DMS114 treated with DMSO at 0.1 percent for 48 hours (cell line): ENCODE results near the gene C16orf92.
"Not testable (repeated sequence)": the region's sequence is repeated elsewhere in the genome, so short reads cannot be mapped to it uniquely, and the experiment has no call there.

Experiments used
- DNase-seq: peaks from one replicate; lab custom pipeline; 2025; ENCODE audit not compliant: unreplicated experiment; lab: John Stamatoyannopoulos, UW

Gene C16orf92

DNA sequence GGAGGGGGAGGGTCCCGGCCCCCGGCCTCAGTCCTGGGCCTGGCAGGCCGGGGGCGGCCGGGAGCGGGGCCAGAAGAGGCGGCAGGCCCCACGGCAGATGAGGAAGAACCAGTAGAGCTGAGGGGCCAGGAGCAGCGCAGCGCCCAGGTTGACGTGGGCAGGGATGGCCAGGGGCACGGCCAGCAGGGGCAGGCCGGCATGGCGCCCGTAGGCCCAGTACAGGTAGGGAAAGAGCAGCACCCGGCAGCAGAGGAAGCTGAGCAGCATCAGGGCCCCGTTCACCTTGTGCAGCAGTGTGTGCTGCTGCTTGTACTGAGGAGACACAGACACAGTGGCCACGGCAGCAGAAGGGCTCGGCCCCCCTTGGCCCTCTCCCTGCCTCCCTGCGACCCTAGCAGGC lies 2.2 kb downstream of the C16orf92 start:
- no peak for DNase-seq

DNA sequence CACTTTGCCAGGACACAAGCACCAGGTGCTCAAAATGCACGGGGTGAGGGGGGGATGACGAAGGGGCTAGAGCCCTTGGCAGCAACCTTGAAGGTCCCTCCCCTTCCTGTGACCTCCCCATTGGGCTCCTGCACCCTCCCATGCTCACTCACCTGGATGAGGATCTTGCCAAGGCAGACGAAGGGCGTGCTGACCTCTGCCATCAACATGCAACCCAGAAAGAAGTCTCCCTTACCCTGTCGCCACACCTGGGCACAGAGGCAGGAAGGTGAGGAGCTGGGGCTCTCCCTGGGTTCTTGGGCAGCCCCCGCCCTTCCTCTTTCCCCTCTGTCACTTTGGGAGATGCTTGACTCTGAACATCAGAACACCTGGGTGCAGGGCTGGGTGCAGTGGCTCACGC lies 2.6 kb downstream of the C16orf92 start:
- DNase-seq = no peak

DNA sequence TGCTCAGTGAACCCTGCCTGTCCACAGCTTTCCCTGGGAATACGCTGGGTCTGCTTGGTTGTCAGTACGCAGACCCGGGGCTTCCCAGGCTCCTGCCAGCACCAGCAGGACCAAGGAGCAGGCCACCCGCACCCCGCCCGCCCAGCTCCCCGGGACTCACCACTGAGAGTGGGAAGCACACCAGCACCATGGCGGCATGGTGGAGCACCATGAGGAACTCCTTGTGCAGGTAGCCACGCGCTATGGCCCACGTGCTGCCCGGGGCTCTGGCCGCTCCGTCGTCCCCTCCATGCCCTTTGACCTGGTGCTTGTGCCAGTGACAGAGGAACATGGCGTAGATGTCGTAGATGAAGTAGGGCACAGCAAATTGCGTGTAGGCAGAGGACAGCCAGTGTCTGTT lies 3.5 kb downstream of the C16orf92 start:
- DNase-seq = no peak

DNA sequence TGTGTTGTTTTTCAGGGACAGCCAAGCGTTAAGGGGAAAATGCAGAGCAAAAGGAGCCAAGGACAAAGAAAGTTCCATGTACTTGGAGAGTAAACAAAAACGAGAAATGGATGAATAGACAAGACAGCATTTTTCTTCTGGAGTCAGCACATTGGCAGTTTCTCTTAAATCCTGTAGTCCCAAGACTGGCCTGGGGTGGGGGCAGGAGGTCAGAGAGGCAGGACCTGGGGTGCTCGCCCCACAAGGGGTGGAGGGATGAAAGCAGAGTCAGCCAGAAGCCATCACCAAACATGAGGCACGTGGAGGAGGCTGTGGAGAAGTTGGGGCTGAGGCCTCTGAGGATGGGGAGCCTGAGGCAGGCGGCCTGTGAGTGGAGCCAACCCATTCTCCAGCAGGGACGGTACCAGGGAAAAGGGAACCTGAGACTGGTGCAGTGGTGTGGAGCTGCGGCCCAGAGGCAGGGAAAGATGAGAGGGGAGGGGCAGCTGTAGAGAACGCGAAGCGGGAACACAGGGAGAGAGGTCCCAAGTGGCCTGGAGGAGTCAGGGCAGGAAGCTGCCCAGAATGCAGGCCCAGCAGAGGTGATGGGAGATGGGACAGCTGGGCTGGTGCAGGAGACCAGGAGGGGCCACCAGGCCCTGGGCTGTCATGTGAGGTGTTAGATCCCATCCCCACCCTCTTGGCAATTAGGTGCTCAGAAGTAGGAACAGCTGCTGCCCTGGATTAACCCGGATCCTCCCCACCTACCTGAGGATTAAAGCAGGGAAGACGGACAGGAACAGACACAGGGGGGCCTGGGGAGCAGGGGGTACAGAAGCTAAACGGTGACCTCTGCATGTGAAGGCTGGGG lies 4.8 kb downstream of the C16orf92 start:
- DNase-seq = no peak

DNA sequence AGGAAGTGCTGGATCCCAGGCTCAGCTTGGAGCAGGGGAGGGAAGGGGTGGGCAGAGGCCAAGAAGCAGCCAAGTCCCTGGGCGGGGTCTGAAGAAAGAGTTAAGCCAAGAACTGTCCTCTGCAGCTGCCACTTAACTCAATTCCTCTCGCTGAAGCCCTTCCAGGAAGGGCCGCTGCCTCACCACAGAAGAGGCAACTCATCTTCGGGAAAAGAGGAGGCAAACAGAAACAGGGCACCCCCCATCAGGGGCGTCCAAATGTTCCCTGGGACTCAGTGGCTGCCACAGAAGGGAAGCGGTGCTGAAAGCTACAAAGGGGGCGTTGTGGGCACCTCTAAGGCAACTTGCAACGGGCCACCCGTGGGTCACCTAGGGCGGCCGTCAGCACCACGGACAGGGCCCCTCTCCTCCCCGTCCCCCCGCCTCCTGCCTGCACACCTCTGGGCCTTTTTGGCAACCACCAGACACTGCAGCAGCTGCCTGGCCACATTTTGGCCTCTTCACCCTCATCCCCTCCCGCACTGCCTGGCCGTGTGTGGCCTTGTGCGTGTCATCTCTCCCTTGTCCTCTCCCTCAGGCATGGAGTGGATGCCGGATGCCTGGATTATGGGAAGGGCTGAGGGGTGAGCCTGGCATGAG lies 5.6 kb downstream of the C16orf92 start:
- no peak for DNase-seq

DNA sequence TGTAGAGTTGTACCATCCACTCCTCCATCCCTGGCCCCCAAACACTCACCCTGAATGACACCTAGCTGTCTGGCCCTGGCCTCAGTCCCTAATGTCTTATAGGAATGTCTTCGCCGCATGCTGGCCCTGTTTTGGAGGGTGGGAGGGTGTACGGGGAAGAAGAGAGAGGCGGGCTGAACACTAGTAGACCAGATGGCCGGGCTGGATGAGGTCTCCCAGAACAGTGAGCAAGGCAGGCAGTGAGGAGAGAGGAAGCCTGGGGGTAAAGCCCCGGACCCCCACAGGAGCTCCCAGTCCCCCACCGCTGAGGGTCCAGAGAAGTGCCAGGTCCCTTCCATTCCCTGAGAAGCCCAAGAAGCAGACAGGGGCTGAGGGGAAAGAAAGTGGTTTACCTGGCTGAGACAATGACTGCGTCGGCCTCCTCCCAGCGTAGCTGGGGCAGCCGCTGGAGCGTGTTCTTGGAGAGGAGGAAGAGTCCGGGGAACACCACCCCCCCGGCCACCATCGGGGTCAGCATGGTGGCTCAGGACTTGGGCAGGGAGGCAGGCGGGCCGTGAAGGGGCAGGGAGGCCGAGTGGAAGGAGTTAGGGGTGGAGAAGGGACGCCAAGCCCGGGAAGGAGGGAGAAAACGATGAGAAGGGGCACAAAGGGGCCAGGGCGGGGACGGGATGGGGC lies 7.2 kb downstream of the C16orf92 start:
- DNase-seq = no peak

DNA sequence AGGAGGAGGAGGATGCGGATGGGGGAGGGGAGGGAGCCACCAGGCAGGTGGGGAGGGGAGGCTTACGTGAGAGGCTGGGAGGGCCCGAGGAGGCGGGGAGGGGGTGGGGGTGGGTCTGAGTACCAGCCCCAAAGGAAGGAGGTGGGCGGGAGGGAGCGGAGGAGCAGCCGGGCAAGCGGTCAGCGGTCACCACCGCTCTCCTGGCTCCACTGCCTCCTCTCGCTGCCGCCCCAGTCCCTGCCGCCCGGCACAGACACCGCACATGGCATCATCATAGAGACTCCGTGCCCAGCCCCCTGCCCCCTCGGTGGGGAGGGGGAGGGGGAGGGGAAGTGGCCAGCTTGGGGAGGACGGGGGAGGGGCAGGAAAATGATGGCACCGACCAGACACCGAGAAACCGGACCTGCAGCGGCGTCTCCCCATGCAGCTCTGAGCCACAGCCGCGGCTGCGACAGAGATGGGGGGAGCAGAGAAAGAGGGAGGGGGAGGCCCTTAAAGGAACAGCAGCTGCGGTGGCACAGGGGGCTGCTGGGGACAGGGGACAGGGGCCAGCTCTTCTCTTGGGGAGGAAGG lies 7.9 kb downstream of the C16orf92 start, which contains the start of gene TLCD3B:
Gene TLCD3B, minus strand, starts transcription at position 431 of the 573 bp plus-strand sequence. CDS start 744 bp downstream, outside the sequence.
- no peak for DNase-seq

DNA sequence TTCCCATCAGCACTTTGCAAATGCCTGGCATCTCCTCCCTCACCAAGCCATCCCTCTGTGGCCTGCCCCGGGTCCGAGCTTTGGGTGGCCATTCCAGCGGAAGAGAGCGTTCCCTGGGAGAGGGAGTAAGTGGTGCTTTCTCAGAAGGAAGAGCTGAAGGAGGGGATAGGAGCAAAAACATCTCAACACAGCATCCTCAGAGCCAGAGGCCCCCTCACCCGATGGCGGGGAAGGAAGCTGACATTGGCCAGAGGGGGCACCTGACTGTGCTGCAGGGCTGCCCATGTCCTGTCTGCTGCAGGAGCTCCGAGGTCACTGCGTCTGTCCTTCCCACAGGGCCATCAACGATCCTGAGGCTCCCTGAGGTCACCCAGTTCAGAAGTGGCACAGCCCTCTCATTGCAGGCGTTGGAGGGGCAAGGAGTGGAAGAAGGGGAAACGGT lies 8.5 kb downstream of the C16orf92 start:
- DNase-seq = no peak

DNA sequence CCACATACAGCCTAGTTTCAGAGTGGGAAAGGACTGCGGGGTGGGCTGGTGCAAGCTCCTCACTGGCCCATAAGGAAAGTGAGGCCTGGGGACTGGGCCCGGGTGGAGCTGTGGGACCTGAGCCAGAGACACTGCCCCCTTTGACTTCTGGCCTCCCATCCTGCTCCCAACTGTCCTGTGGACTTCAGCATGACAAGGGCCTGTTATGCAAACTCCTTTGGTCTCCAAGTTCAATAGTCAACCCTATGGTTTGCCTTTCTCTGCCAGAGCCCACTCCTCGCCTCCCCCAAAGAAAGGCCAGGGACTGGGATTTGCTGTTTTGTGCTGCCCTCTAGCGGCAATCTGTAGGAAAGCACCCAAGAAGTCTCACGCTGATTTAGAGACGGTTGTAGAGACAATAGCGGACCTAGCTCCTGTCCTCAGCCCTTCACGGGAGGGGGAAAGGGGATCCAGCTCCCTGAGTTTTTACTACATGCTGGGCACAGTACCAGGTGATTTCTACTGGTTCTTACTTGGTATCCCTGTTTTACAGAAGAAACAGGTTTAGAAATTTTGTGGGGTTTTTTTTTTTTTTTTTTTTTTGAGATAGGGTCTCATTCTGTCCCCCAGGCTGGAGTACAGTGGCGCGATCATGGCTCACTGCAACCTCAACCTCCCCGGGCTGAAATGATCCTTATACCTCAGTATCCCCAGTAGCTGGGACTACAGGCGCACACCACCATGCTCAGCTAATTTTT lies 9.3 kb downstream of the C16orf92 start:
- peak; percentile 73 for DNase-seq

DNA sequence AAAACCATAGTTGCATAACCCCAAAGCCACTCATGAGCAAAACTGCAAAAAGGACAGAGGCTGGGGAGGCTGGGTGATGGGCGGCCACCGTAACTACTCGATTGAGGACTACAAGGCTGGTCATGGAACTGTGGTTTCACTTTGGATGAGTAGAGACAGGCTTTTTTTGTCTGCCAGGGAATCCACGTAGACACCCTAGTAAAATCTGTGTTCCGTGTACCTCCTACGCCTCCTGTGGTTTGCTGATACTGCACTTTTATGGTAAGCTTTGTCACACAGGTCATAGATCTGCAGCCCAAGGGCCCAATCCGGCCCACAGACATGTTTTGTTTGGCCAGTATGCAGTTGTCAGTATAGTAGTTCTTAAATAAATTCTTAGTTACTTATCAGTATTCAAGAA lies 10.3 kb downstream of the C16orf92 start:
- DNase-seq = no peak

DNA sequence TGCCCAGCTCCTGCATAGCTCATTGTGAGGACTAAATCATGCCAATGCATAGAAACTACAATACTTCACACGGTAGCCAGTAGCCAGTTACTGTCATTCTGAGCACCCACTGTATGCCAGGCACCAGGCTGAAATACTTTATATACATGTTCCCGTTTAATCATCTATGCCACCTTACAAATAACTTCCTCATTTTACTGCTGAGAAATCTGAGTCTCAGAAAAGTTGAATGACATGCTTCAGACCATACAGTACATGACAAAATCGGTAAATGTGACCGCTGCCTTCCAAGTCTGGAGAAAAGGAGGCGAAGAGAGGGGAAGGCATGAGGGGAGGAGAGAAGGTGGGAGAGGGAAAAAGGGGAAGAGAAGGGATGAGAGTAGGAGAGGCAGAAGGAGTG lies 17.2 kb downstream of the C16orf92 start:
- DNase-seq = no peak

DNA sequence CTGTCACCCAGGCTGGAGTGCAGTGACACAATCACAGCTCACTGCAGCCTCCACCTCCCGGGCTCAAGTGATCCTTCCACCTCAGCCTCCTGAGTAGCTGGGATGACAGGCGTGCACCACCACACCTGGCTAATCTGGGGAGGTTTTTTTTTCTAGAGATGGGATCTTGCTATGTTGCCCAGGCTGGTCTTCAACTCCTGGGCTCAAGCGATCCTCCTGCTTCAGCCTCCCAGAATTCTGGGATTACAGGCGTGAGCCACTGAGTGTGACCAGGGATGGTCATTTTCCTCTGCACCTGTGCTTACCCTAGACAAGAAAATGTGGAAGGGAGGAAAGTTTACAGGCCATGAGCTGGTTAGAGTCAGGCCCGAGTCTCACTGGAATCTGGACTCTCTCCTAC lies 17.7 kb downstream of the C16orf92 start:
- not testable (repeated sequence) for DNase-seq

DNA sequence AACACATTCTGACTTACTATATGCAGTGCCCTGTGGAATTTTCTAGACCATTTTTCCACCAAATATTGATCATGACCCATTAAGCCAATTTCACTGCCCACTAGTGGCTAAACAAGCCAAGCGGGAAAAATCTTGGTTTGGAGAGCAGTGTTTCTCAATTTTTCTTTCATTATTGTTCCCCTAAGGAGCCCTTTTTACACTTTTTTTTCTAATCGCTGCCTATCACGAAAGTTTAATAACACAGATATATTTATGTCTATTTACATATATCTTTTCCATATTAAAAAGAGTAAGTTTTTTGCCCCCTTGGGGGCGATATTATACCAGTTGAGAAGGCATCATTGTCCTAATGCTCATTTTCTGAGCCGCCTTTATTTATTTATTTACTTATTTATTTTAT lies 18.8 kb downstream of the C16orf92 start:
- DNase-seq = no peak

DNA sequence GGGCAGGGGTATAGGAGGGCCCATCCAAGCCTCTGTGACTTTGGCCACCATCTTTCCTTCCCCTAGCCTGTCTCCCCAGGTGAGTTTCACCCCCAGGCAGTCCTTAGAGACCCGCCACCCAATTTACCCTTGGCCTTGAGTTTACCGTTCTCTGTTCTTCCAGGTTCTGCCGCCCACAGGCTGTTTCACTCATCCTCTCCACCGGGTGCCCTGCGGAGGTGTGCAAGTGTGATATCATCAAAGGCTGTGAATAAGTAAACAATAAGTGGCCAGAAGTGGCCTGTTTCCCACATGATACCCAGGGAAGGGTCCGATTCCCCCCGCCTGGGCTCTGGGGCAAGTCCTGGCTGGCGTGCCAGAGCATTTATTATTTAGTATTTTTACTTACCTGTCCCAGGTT lies 23.2 kb downstream of the C16orf92 start:
- no peak for DNase-seq

DNA sequence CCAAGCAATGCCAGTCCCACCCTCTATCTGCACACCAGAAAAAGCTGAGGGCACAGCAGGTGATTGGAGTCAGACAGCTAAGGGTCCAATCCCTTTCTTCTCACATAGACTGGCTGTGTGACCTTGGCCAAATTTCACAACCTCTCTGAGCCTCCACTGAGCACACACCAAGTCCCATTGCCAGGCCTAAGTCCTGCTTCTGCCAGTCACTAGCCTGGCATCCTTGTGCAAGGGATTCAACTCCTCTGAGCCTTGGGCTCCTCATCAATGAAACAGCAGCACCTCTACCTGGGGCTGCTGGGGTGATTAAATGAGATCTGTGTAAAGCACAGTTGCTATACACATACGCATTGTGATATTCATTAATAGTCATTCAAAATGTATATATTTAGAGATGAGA lies 23.6 kb downstream of the C16orf92 start:
- no peak for DNase-seq

DNA sequence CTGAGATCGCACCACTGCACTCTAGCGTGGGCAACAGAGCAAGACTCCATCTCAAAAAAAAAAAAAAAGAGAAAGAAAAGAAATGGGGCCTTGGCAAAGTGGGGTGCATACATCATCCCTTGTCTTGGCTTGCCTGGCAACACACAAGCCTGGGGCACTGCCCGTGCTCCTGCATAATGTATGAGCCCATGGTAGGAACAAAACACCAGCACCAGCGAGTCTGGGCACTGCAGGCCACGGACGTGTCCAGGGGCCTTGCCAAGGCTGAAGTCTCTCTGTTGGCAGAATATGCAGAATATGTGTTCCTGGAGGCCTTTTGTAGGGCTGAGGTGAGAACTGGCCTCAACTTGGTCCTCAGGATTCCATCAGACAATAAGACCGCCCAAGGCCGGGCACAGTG lies 26.9 kb downstream of the C16orf92 start:
- no peak for DNase-seq

DNA sequence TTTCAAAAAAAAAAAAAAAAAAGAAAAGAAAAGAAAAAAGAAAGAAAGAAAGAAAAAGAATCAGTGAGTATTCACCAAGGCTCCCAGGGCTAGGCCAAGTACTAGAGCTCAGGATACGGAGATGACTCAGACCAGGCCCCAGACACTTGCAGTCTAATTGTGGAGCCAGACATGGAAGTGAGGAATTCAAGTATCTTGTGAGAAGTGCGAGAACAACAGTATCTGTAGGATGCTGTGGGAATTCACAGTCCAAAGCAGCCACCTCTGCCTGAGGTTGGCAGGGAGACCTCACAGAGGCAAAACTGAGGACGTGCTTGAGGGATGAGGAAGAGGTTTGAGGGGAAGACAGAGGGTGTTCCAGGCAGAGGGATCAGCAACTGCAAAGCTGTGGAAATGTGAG lies 28.5 kb downstream of the C16orf92 start:
- DNase-seq = no peak

DNA sequence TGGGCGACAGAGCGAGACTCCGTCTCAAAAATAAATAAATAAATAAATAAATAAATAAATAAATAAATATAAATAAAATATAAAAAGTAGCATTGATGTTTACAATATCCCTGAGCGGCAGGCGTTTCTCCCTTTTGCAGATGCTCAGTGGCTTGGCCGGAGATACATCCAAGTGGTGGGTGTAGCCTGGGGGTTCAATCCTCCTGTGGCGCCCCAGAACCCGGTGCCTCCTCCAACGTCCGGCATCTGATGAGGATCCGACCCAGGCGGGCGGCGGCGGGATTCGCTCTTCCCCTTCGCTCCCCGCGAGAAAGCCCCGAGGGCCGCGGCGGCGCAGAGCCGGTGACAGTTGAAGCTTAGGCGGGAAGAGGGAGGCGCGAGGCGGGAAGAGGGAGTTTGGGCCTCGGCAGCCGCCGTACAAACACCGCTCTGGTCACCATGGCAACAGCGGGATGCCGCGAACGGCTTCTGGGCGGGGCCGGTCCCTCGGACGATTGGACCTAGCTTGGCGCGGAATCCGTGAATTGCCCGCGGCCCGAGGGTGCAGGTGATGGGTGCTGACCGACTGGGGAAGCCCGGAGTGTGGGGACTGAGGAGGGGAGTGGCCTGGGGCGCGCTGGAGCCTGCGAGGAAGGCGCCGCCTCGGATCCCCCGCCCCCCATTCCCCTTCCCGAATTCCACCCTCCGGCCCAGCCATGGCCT lies 29.8 kb downstream of the C16orf92 start:
- peak; percentile 90 for DNase-seq

DNA sequence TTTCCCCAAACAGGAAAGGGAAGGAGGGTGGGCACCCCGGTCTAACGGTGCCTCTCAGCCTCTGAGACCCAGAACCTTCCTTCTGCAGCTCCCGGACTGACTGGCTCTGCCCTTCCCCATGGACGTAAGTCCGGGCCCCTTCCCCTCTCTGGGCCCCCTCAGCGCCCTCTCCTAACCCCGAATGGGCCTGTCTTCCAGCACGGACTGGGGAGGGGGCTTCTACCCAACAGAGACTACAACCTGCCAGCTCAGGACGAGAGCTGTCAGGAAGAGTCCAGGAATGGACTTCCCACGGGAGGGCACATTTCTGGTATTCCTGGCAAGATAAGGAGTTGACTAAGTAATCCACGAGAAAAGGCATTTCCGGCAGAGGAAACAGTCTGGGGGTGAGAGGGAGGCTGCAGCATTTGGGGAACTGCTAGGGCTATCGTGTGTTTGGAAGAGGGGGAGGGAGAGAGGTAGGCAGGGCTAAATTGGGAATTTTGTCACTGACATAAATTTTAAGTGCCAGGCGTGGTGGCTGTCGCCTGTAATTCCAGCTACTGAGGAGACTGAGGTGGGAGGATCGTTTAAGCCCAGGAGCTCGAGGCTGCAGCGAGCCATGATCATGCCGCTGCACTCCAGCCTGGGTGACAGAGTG lies 30.5 kb downstream of the C16orf92 start:
- DNase-seq = no peak

DNA sequence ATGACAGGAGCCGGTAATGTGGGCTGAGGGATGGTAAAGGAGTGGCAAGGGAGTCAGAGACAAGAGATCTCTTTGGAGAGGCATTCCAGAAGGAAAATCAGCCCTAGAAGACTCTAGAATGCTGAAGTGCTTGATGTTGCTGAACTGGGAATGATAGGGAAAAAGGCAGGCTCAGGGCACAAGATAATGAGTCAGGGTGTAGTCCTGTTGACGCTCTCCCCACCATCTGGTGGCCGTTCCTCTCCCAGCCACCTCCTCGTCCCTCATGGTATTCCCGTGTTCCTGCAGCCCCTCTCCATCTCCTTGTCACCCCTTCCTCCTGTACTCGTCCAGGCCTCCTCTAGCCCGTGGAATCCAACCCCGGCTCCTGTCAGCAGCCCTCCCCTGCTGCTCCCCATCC lies 31.5 kb downstream of the C16orf92 start:
- DNase-seq = no peak
